ENCODE results near the gene SRRM1.
"Not testable (repeated sequence)": the region's sequence is repeated elsewhere in the genome, so short reads cannot be mapped to it uniquely, and the experiment has no call there.

SRRM1 gene

DNA sequence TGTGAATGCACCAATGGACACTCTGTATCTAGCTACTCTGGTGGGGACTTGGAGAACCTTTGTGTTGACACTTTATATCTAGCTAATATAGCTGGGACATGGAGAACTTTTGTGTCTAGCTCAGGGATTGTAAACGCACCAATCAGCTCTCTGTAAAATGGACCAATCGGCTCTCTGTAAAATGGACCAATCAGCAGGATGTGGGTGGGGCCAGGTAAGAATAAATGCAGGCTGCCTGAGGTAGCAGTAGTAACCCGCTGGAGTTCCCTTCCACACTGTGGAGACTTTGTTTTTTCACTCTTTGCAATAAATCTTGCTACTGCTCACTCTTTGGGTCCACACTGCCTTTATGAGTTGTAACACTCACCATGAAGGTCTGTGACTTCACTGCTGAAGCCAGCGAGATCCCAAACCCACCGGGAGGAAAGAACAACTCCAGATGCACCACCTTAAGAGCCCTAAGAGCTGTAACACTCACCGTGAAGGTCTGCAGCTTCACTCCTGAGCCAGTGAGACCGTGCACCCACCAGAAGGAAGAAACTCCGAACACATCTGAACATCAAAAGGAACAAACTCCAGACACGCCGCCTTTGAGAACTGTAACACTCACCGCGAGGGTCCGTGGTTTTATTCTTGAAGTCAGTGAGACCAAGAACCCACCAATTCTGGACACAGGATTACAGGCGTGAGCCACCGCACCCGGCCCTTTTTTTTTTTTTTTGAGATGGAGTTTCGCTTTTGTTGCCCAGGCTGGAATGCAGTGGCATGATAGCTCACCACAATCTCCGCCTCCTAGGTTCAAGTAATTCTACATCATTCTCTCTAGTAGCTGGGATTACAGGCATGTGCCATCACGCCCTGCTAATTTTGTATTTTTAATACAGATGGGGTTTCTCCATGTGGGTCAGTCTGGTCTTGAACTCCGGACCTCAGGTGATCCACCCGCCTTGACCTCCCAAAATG lies 79.3 kb downstream of the SRRM1 start:
- DNase-seq = not testable (repeated sequence)

Measured in cortex of kidney (tissue), 1 donor.